Cardiac atrium fibroblast (primary cell): Measurements from ENCODE around the gene NANOG. TPM values are rescaled to one million over a fixed set of nuclear protein-coding genes. Genes with fewer than 3 reads are reported as not detected.

ENCODE experiments used
- total RNA-seq: library from RNA; depleted of rRNA; stranded (reverse); fragments of >200 nt; gene quantifications from 2 replicates; pipeline ENCODE4 v1.2.3, GENCODE V29; 2015

Gene NANOG
- total RNA-seq: not detected in 2 replicates

DNA sequence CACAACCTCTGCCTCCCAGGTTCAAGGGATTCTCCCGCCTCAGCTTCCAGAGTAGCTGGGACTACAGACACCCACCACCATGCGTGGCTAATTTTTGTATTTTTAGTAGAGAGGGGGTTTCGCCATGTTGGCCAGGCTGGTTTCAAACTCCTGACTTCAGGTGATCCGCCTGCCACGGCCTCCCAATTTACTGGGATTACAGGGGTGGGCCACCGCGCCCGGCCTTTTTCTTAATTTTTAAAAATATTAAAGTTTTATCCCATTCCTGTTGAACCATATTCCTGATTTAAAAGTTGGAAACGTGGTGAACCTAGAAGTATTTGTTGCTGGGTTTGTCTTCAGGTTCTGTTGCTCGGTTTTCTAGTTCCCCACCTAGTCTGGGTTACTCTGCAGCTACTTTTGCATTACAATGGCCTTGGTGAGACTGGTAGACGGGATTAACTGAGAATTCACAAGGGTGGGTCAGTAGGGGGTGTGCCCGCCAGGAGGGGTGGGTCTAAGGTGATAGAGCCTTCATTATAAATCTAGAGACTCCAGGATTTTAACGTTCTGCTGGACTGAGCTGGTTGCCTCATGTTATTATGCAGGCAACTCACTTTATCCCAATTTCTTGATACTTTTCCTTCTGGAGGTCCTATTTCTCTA lies at the start of gene NANOG:
Gene NANOG (plus strand): TSS at position 519 of the 645 bp plus-strand sequence. CDS start 213 bp downstream, outside the sequence.

DNA sequence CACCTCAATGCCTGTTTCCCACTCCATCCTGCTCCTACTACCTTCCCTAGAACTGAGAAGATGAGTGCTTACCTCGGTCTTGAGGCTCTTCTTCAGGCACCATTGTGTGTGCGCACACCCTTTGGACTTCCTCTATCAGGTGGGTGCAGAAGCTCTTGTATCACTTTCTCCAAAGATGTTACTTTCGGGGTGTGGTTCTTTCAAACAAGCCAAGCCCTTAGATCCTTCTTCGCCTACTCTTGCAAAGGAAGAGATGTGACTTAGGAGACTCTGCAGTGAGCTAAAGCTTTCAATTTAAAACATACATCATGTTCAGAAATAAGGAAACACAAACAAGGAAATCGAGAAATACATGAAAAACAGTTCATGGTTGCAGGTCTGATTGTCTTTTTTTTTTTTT lies 42.0 kb upstream of the NANOG start, which contains the start of gene CLEC4C:
Gene CLEC4C (minus strand): TSS at position 130 of the 400 bp plus-strand sequence. CDS start 27 bp downstream, at position 103.

Other genes starting within 250 kb of the NANOG start
- not detected in 2 replicates for gene APOBEC1, start 123.5 kb upstream of the NANOG start, total RNA-seq
- not detected in 2 replicates for gene GDF3, start 93.6 kb upstream of the NANOG start, total RNA-seq
- not detected in 2 replicates for gene DPPA3, start 78.0 kb upstream of the NANOG start, total RNA-seq
- not detected in 2 replicates for gene CLEC4C, start 42.0 kb upstream of the NANOG start, total RNA-seq
- not detected in 2 replicates for gene NANOGNB, start 24.2 kb upstream of the NANOG start, total RNA-seq
- 0.36 and 0.49 TPM in 2 replicates for gene SLC2A14, start 83.5 kb downstream of the NANOG start, total RNA-seq
- 67.9 and 123 TPM in 2 replicates for gene SLC2A3, start 146.8 kb downstream of the NANOG start, total RNA-seq
- gene FOXJ2, start 243.3 kb downstream of the NANOG start, total RNA-seq: 8.1 and 8.4 TPM in 2 replicates